GM12873 (cell line): ENCODE measurements around the gene CENPA.

Experiments used
- CTCF ChIP-seq: IDR thresholded peaks from 2 replicates; pipeline ENCODE4 v1.5.1; 2012; ENCODE audit warnings: low read depth, mild to moderate bottlenecking, moderate library complexity, low read length, control low read depth; ENCODE audit not compliant: insufficient read depth; ENCODE audit errors: missing control alignments

CENPA gene

GRCh38 chr2:26818255-26818654 is 32.4 kb downstream of the CENPA start:
- TF ChIP-seq CTCF = no peak

GRCh38 chr2:26818972-26819371 is 33.1 kb downstream of the CENPA start:
- no peak for TF ChIP-seq CTCF

GRCh38 chr2:26820932-26821331 is 35.1 kb downstream of the CENPA start:
- TF ChIP-seq CTCF = no peak

GRCh38 chr2:26822877-26823276 is 37.0 kb downstream of the CENPA start:
- no peak for TF ChIP-seq CTCF

- no peak for TF ChIP-seq CTCF
Measured at GRCh38 chr2:26838121-26838906, 52.5 kb downstream of the CENPA start.

GRCh38 chr2:26840937-26841610 is 55.2 kb downstream of the CENPA start:
- peak; percentile 37 for TF ChIP-seq CTCF

GRCh38 chr2:26843041-26843440 is 57.2 kb downstream of the CENPA start:
- TF ChIP-seq CTCF = no peak
